Chondrocyte (in vitro differentiated cells): ENCODE measurements around the gene CALY. TPM values are rescaled to one million over a fixed set of nuclear protein-coding genes. Genes with fewer than 3 reads are reported as not detected.

Experiments
- DNase-seq: peaks from one replicate; pipeline ENCODE4 v3.0.0; 2021; ENCODE audit warnings: mixed read lengths, low spot score
- H3K27ac Mint-ChIP-seq: one replicate; pipeline ENCODE4 v1.8.0; 2021; ENCODE audit warnings: mild to moderate bottlenecking, moderate library complexity, mixed read lengths; ENCODE audit not compliant: unreplicated experiment
- H3K27me3 Mint-ChIP-seq: 2 replicates; pipeline ENCODE4 v1.8.0; 2021; ENCODE audit warnings: low read depth, mixed read lengths
- H3K36me3 Mint-ChIP-seq: 2 replicates; pipeline ENCODE4 v1.8.0; 2021; ENCODE audit warnings: low read depth, mixed read lengths
- H3K4me1 Mint-ChIP-seq: 2 replicates; pipeline ENCODE4 v1.8.0; 2021; ENCODE audit warnings: low read depth, mild to moderate bottlenecking, mixed read lengths
- H3K4me3 Mint-ChIP-seq: one replicate; pipeline ENCODE4 v1.8.0; 2021; ENCODE audit warnings: mild to moderate bottlenecking, moderate library complexity, mixed read lengths; ENCODE audit not compliant: unreplicated experiment
- H3K9me3 Mint-ChIP-seq: 2 replicates; pipeline ENCODE4 v1.8.0; 2021; ENCODE audit warnings: low read depth, mixed read lengths
- CTCF ChIP-seq: fragments of 200-600 bp; sonication (generic); IDR thresholded peaks from 2 replicates; pipeline ENCODE4 v1.5.0; 2021; ENCODE audit warnings: antibody characterized with exemption, mild to moderate bottlenecking, moderate library complexity
- total RNA-seq: library from RNA; stranded (reverse); gene quantifications from 3 replicates; pipeline ENCODE4 v1.2.1, GENCODE V29; 2021

CALY gene
- total RNA-seq, 1 donor from 2014 or later, result 8.9 TPM

DNA sequence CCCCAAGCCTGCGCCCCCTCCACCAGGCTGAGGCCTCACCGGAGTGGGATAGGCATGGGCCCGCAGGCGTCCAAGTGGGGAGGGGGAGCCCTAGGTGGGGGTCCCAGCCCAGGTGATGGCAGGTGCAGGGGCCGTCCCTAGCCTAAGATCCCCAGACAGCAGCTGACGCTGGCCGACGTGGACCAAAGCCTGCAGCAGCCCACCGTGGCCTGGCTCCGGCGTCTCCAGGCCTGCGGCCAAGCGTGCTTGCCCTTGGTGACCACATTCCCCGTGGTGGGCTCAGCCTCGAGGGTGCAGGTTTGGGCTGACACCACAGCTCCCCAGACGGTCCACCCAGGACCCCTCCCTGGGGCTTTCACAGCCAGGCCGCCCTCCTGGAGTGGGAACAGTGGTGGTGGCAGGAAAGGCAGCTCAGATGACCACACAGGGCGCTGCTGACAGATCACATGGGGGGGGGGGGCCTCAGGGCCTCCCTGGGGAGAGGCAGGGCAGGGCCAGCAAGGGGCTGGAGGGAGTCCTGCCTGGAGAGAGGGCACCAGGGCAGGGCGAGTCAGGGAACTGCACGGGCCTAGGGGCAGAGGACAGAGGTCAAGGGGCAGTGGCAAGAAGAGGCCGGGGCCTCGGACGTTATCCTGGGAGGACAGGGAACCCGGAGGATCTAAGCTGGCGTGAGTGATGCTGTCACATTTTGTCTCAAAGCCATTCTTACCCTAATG lies 59.3 kb downstream of the CALY start:
- no peak overlapping the region for H3K4me3 Mint-ChIP-seq
- H3K27ac Mint-ChIP-seq, result no peak overlapping the region
- DNase-seq, result no peak

GRCh38 chr10:133276435-133277201 lies 60.1 kb downstream of the CALY start, which contains the start of gene ADAM8:
Gene ADAM8 (minus strand): TSS chr10:133276868. CDS start chr10:133276817, 51 bp downstream.
- DNase-seq, result no peak
- Mint-ChIP-seq H3K4me3 (no peak within 1 kb of the TSS), H3K27ac (no peak within 1 kb of the TSS), H3K9me3 (no peaks in the 10 kb centered on the region), H3K27me3 (peaks cover 2% of the 10 kb centered on the region), H3K36me3 (peaks cover 1% of the 10 kb centered on the region), H3K4me1 (peaks cover 2% of the 10 kb centered on the region)
- no peak for TF ChIP-seq CTCF

More for the DNA sequence above, 59.3 kb downstream of the CALY start:
- peaks cover 2% of the 10 kb centered on the region for H3K4me1 Mint-ChIP-seq
- TF ChIP-seq CTCF, result no peak
- H3K27me3 Mint-ChIP-seq, result peaks cover 2% of the 10 kb centered on the region
- no peaks in the 10 kb centered on the region for H3K9me3 Mint-ChIP-seq
- H3K36me3 Mint-ChIP-seq, result peaks cover 7% of the 10 kb centered on the region

DNA sequence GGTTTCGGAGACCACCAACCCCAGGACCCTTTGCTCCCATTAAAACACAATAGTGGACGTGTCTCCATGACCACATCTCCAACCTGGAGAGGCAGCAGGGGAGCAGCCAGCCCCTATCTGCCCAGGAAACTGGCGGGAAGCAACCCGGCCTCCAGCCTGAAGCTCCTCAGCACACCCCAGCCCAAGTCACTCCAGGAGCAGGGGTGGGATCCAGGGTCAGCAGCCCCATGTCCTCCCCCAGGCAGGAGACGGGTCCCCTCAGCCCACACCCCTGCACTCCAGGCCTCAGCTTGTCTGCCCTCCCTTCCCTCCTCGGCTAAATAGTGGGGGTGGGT lies 60.6 kb downstream of the CALY start:
- no peak for DNase-seq
- TF ChIP-seq CTCF, result no peak
- Mint-ChIP-seq H3K4me3 (no peak overlapping the region), H3K27ac (no peak overlapping the region), H3K36me3 (peaks cover 1% of the 10 kb centered on the region), H3K27me3 (peaks cover 2% of the 10 kb centered on the region), H3K9me3 (no peaks in the 10 kb centered on the region), H3K4me1 (peaks cover 2% of the 10 kb centered on the region)

DNA sequence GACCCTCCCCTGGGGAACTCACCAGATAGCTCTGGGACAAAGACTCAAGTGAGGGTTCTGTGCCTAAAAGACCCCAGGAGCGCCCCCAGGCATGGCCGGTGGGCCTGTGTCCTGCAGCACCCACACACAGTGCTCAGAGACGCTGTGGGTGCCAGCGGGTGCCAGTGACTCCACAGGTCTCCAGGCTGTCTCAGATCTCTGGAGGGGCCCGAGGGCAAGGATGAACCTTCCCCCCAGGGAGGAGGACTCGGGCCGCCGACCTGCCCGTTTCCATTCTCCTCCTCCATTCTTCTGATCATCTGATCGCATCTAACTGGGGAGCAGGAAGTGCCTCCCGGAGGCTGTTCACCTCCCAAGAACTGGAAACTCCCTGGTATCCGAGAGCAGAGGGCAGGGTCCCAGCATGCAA lies 61.0 kb downstream of the CALY start:
- peaks cover 1% of the 10 kb centered on the region for H3K36me3 Mint-ChIP-seq
- H3K27me3 Mint-ChIP-seq, result peaks cover 2% of the 10 kb centered on the region
- H3K4me1 Mint-ChIP-seq, result peaks cover 2% of the 10 kb centered on the region
- no peak for TF ChIP-seq CTCF
- DNase-seq, result no peak
- H3K9me3 Mint-ChIP-seq, result no peaks in the 10 kb centered on the region
- no peak overlapping the region for H3K27ac Mint-ChIP-seq
- no peak overlapping the region for H3K4me3 Mint-ChIP-seq

DNA sequence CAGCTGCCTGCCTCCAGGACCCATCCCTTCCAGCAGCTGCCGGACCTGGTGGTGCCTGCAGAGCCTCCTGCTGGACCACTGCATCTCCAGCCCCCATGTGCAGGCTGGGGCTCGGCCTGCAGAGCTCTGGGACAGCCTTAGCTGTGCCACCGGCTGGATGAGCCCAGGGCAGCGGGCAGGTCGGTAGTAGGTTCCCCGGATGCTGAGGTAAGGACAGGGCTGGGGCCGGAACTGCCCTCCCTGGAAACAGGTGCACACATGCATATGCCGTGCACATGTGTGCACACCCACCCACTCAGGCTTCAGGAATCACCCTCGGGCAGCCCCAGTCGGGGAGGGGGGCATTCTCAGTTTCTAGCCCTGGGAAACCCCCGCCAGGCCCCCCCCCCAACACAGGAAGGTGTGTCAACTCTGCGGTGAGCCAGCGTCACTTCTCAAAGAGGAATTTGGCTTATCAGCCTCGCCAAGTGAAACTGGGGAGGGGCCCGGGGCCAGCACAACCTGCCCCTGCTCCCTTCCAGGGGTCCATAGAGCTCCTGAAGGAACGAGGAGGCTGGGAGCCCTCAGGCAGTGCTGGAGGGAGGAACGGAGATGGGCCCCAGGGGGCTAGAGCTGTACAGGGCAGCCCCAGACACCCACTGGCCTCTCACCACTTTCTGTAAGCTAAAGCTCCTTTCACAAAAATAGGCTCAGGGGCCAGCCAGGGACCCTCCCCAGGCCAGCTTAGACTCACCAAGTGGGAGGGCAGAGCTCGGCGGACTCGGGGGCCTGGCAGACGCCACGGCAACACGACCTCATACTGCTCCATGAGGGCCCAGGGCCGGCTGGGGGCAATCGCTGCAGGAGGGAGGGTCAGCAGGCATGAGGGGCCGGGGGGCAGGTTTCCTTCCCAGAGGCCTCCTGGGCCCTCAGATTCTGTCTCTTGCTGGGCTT lies 61.7 kb downstream of the CALY start:
- no peak for TF ChIP-seq CTCF
- no peak overlapping the region for H3K27ac Mint-ChIP-seq
- H3K27me3 Mint-ChIP-seq, result peaks cover 2% of the 10 kb centered on the region
- H3K4me3 Mint-ChIP-seq, result no peak overlapping the region
- H3K36me3 Mint-ChIP-seq, result peaks cover 1% of the 10 kb centered on the region
- DNase-seq, result no peak
- H3K4me1 Mint-ChIP-seq, result peaks cover 2% of the 10 kb centered on the region
- H3K9me3 Mint-ChIP-seq, result no peaks in the 10 kb centered on the region
